D341Med (cell line): ENCODE measurements around the gene CPEB1.
"Not testable (repeated sequence)": the region's sequence is repeated elsewhere in the genome, so short reads cannot be mapped to it uniquely, and the experiment has no call there.

Source experiments
- DNase-seq: peaks from one replicate; pipeline ENCODE4 v3.0.0; 2012; ENCODE audit warnings: low spot score

CPEB1 gene

DNA sequence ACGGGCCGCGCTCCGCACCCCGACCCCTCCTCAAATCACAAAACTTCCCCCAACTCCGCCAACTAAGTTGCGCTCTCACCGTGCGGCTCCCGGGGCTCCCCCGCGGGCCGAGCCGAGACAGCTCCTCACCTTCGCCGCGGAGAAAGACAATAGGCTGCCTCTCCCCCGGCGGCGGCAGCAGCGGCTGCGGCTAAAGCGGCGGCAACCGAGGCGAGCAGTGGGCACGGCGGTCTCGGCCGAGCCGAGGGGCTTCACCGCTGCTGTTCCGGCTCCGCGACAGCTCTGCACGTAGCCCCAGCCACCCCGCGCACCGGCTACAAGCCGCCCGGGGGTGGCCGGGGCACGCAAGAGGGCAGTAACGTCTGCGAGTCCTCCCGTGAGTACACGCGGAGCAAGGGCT, 133.6 kb downstream of the CPEB1 start:
- not testable (repeated sequence) for DNase-seq

DNA sequence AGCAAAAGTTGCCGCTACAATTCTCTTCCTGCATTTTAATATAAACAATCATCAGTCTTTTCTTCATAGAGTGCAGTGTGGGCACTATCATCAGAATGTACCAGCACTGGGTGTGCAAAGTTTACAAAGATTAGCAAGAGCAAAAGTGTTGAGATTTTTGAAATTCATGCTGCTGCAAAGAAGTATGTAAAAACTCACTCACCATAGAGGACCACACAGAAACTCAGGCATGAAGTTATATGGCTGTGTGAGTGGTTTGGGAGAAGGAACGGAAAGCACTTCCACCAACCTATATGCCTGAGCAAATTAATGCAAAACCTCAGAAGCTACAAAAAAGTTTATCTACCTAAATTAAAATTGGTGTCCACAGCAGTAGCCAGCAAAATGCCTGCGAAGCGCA, 139.5 kb downstream of the CPEB1 start:
- not testable (repeated sequence) for DNase-seq

DNA sequence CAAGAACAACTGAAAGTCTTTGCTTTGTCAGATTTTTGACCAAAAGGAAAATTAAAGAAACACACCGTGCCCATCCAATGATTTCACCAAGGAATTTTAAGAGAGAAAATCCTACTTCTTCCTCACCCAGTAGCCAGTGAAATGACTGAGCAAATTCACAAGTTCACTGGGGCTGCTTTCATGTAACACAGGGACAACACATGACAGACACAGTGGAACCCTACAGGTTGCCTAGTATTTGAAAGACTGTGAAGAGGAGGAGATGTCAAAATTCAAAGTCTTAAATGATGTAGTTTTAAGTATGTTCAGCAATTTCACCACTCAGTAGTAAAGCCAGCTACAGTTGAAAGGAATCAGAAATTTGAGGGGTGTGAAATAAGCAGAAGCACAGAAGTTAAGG, 140.1 kb downstream of the CPEB1 start:
- not testable (repeated sequence) for DNase-seq

DNA sequence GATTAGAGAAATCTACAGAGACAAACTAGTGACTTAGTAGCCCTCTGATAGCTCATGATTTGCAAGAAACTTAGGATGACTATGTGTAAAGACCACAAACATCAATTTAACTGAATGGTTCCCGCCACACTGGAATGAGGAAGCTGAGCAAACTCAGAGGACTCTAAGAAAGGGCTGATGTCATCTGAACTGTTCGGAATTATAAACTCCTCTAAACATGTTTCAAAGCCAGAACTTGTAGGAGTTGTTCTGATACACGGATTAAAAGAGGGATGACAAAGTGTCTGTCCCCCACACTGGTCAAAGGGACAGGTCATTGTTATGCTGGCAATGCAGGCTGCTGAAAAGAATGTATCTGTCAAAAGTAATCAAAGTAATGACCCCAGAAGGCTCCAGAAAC, 141.3 kb downstream of the CPEB1 start:
- not testable (repeated sequence) for DNase-seq

DNA sequence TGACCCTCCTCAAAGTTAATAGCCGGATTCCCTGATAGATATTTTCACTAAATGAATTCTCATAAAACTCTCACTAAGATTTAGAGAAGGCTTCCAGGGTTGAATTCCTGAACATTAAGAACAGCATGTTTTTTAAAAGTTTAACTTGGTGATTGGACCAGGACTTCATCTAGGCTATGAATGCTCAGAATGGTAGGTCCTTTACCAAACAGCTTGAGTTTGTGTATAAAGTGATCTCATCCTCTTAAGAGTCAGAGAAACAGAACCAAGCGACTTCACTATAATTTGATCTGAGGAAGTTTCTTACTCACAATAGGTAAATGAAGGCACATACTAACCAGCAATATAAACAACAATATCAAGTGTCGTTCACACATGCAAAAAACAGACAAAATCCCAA, 143.1 kb downstream of the CPEB1 start:
- not testable (repeated sequence) for DNase-seq

DNA sequence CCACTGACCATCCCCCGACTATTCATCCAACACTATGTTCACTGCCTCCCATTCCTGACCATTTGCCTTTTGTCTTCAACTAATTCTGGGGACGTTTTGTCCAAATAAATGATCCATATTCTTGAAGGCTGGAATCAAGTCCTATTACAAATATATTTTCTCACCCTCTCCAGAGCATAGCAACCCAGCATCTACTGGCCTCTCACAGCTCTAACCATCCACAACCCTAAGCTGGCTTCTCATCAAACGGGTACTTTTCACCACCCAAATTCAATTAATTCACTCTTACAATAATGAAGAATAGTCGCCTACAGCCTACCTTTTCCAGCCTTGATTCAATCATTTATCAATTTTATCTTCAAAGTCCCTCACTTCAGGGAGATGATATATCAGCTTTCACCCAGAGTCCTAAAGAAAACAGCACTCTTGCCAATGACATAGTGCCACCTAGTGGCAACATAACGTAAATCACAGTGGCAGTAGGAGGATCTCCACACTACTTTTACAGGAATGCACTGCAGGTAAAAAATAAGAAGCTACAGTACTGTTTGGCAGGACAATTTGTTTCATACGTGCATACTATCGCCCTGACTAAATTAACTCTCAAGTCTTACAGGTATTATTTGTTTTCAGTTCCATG, 144.3 kb downstream of the CPEB1 start:
- not testable (repeated sequence) for DNase-seq

DNA sequence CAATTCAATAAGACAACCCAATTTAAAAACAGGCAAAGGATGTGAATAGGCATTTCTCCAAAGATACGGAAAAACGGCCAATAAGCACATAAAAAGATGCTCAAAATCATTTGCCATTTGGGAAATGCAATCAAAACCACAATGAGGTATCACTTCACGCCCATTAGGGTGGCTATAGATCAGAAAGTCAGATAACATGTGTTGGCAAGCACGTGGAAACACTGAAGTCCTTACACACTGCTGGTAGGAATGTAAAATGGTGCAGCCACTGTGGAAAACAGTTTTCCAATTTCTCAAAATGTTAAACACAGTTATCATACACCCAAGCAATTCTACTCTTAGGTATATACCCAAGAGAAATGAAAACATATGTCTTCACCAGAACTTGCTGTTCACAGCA, 146.4 kb downstream of the CPEB1 start:
- DNase-seq: not testable (repeated sequence)

DNA sequence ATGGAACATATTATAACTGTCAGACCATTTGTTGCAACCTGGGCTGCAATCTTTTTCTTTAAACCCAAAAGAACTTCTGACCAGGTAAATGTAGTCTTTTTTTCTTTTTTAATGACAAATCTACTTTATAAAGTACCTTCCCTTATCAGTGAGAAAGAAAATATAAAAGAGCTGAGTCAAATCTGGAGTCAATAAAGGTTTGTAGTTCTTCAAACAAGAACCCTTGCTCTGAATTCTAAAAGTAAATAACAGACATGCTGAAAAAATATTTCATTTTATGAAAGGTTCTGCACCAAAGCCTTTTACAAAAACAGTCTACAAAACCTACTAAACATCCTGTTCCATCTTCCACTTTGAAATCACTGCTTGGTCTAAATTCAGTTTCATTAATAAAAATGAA, 149.2 kb downstream of the CPEB1 start:
- not testable (repeated sequence) for DNase-seq
